ENCODE measurements around the gene WDR35.
"Not testable (repeated sequence)": the region's sequence is repeated elsewhere in the genome, so short reads cannot be mapped to it uniquely, and the experiment has no call there.

The WDR35 gene

GRCh38 chr2:19897623-19898245 lies 92.2 kb downstream of the WDR35 start:
- no peak for TF ChIP-seq CTCF (conservative IDR thresholded peaks at IDR 0.05)
- H3K27ac ChIP-seq: peak overlapping the region; percentile 96

- H3K27ac ChIP-seq: no peak overlapping the region
- TF ChIP-seq CTCF (conservative IDR thresholded peaks at IDR 0.05): no peak
These were observed 94.4 kb downstream of the WDR35 start for GRCh38 chr2:19895535-19895934.

- TF ChIP-seq CTCF (conservative IDR thresholded peaks at IDR 0.05): no peak
These were observed 95.6 kb downstream of the WDR35 start for GRCh38 chr2:19894134-19894792.

GRCh38 chr2:19893520-19894133 lies 96.3 kb downstream of the WDR35 start:
- TF ChIP-seq CTCF (conservative IDR thresholded peaks at IDR 0.05): no peak

More at GRCh38 chr2:19894134-19894792, 95.6 kb downstream of the WDR35 start:
- H3K27ac ChIP-seq: no peak overlapping the region

GRCh38 chr2:19891971-19892370 lies 97.9 kb downstream of the WDR35 start:
- H3K27ac ChIP-seq: not testable (repeated sequence)

More at GRCh38 chr2:19893520-19894133, 96.3 kb downstream of the WDR35 start:
- no peak overlapping the region for H3K27ac ChIP-seq

- no peak for TF ChIP-seq CTCF (conservative IDR thresholded peaks at IDR 0.05)
- no peak overlapping the region for H3K27ac ChIP-seq
These were observed 99.8 kb downstream of the WDR35 start for GRCh38 chr2:19890104-19890503.

- no peak for TF ChIP-seq CTCF (conservative IDR thresholded peaks at IDR 0.05)
- peak overlapping the region; percentile 67; the same call in 1 of the 2 replicates for H3K27ac ChIP-seq
These were observed 101.1 kb downstream of the WDR35 start for GRCh38 chr2:19888831-19889230.

GRCh38 chr2:19887510-19887909 lies 102.4 kb downstream of the WDR35 start:
- TF ChIP-seq CTCF (conservative IDR thresholded peaks at IDR 0.05): no peak
- peak overlapping the region; percentile 67 for H3K27ac ChIP-seq
